Body of pancreas (tissue), 4 donors: Measurements from ENCODE around the gene SSUH2.

Source experiments
- CTCF ChIP-seq, 7 experiments: fragments of 450-650 bp in 4 of 7; fragments of 200-600 bp in 3 of 7; sonication (generic) in 3 of 7; IDR thresholded peaks; one replicate each; pipeline ENCODE4 v1.5.1; 2016 to 2019; ENCODE audit warnings: antibody characterized with exemption in 7 of 7
- POLR2A ChIP-seq, 3 donors: fragments of 450-650 bp; IDR thresholded peaks; one replicate each; pipeline ENCODE4 v1.6.1; 2016; ENCODE audit warnings: antibody characterized with exemption in 3 of 3, mild to moderate bottlenecking in 2 of 3

GRCh38 chr3:8571256-8571655 lies 73.3 kb downstream of the SSUH2 start:
- no peak for TF ChIP-seq POLR2A (IDR thresholded peaks at IDR 0.05)
- TF ChIP-seq CTCF (IDR thresholded peaks at IDR 0.05): no peak
